IPS-15b (cell line): ENCODE measurements around the gene VCPKMT.
"Not testable (repeated sequence)": the region's sequence is repeated elsewhere in the genome, so short reads cannot be mapped to it uniquely, and the experiment has no call there.

Experiments used
- H3K27me3 ChIP-seq: one replicate; pipeline ENCODE4 v1.6.1; 2013; ENCODE audit warnings: low read length; ENCODE audit not compliant: control insufficient read depth, insufficient read depth
- H3K36me3 ChIP-seq: one replicate; pipeline ENCODE4 v1.6.1; 2013; ENCODE audit warnings: low read length; ENCODE audit not compliant: control insufficient read depth, insufficient read depth
- H3K4me1 ChIP-seq: one replicate; pipeline ENCODE4 v1.6.1; 2013; ENCODE audit warnings: mild to moderate bottlenecking, low read length; ENCODE audit not compliant: control insufficient read depth, insufficient read depth
- H3K4me3 ChIP-seq: one replicate; pipeline ENCODE4 v1.5.1; 2013; ENCODE audit warnings: low read depth, low read length
- H3K9ac ChIP-seq: one replicate; pipeline ENCODE4 v1.6.1; 2013; ENCODE audit warnings: low read depth, mild to moderate bottlenecking, low read length
- H3K9me3 ChIP-seq: one replicate; pipeline ENCODE4 v1.6.1; 2013; ENCODE audit warnings: mild to moderate bottlenecking, low read length; ENCODE audit not compliant: control insufficient read depth, insufficient read depth

The VCPKMT gene

DNA sequence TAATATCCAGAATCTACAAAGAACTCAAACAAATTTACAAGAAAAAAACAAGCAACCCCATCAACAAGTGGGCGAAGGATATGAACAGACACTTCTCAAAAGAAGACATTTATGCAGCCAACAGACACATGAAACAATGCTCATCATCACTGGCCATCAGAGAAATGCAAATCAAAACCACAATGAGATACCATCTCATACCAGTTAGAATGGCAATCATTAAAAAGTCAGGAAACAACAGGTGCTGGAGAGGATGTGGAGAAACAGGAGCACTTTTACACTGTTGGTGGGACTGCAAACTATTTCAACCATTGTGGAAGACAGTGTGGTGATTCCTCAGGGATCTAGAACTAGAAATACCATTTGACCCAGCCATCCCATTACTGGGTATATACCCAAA, 37.3 kb downstream of the VCPKMT start:
- not testable (repeated sequence) for H3K4me1 ChIP-seq, H3K36me3 ChIP-seq, H3K9me3 ChIP-seq, H3K27me3 ChIP-seq, H3K9ac ChIP-seq, H3K4me3 ChIP-seq

GRCh38 chr14:50073663-50074062, 42.7 kb downstream of the VCPKMT start:
- H3K9me3 ChIP-seq, H3K4me3 ChIP-seq, H3K9ac ChIP-seq, H3K27me3 ChIP-seq, H3K36me3 ChIP-seq, H3K4me1 ChIP-seq: not testable (repeated sequence)

- Histone ChIP-seq H3K9ac (no peak overlapping the region), H3K27me3 (no peaks in the 10 kb centered on the region), H3K36me3 (no peaks in the 10 kb centered on the region), H3K4me1 (no peaks in the 10 kb centered on the region), H3K9me3 (no peaks in the 10 kb centered on the region), H3K4me3 (no peak overlapping the region)
Measured at GRCh38 chr14:50072395-50072794, 44.0 kb downstream of the VCPKMT start.

DNA sequence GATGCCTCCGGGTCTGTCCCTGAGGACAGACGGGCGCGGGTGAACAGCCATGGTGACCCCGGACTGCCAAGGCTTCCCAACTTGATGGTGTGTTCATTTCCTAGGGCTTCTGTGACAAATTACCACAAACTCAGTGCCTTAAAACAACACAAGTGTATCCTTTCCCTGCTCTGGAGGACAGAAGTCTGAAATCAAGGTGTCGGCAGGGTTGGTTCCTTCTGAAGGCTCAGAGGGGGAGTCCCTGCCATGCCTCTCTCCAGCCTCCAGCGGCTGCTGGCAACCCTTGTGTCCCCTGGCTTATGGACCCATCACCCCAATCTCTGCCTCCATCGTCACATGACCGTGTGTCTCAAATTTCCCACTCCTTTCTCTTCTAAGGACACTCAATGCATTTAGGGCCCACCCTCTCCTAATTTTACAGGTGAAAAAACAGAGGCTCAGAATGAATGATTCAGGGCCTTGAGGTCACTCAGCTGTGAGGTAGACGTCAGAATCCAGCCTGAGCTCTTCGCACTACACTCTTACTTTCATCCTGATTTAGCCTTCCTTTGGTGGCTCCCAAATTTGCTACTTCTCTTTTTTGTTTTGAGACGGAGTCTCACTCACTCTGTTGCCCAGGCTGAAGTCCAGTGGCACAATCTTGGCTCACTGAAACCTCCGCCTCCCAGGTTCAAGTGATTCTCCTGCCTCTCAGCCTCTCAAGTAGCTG, 45.4 kb downstream of the VCPKMT start:
- Histone ChIP-seq H3K4me3 (no peak overlapping the region), H3K4me1 (no peaks in the 10 kb centered on the region), H3K9me3 (no peaks in the 10 kb centered on the region), H3K27me3 (no peaks in the 10 kb centered on the region), H3K36me3 (no peaks in the 10 kb centered on the region), H3K9ac (no peak overlapping the region)

DNA sequence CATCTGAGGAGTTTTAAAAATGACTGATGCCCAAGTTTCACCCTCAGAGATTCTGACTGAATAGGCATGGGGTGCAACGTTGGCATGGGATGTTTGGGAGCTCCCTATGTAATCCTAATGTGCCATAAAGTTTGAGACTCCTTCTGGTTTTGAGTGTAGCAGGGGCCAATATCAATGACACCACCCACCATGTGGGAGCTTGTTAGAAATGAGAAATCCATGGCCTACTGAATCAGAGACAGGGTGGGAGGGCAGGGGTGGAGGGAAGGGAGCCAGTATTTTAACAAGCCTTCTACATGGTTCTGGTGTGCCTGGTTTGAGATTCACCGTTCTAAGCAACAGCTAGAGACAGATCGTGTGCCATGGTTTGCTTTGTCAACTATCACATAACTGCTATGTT, 46.1 kb downstream of the VCPKMT start:
- H3K4me1 ChIP-seq = no peaks in the 10 kb centered on the region
- H3K4me3 ChIP-seq = no peak overlapping the region
- H3K36me3 ChIP-seq = no peaks in the 10 kb centered on the region
- H3K9me3 ChIP-seq = no peaks in the 10 kb centered on the region
- H3K27me3 ChIP-seq = no peaks in the 10 kb centered on the region
- no peak overlapping the region for H3K9ac ChIP-seq

- Histone ChIP-seq H3K9me3 (no peaks in the 10 kb centered on the region), H3K9ac (no peak overlapping the region), H3K4me3 (no peak overlapping the region), H3K27me3 (no peaks in the 10 kb centered on the region), H3K36me3 (no peaks in the 10 kb centered on the region), H3K4me1 (no peaks in the 10 kb centered on the region)
Measured at GRCh38 chr14:50069325-50069724, 47.0 kb downstream of the VCPKMT start.

DNA sequence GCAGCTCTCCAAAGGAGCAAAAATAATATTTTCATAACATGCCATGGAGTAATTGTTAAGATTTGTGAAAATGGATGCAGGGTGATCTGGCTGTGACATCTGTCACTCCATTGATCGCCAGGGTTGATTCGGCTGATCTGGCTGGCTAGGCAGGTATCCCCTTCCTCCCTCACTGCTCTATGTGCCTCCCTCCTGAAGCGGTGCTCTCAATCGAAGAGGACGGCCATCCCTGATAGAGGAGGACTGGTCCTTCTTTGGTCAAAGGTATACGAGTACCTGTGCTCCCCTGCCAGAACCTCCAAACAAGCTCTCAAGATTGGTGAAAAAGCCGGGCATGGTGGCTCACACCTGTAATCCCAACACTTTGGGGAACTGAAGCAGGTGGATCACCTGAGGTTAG, 47.9 kb downstream of the VCPKMT start:
- no peaks in the 10 kb centered on the region for H3K36me3 ChIP-seq
- H3K9me3 ChIP-seq = no peaks in the 10 kb centered on the region
- H3K4me3 ChIP-seq = no peak overlapping the region
- no peaks in the 10 kb centered on the region for H3K27me3 ChIP-seq
- H3K9ac ChIP-seq = no peak overlapping the region
- H3K4me1 ChIP-seq = no peaks in the 10 kb centered on the region

- no peaks in the 10 kb centered on the region for H3K4me1 ChIP-seq
- no peaks in the 10 kb centered on the region for H3K36me3 ChIP-seq
- H3K27me3 ChIP-seq = no peaks in the 10 kb centered on the region
- no peaks in the 10 kb centered on the region for H3K9me3 ChIP-seq
- H3K4me3 ChIP-seq = no peak overlapping the region
- no peak overlapping the region for H3K9ac ChIP-seq
Measured at GRCh38 chr14:50067723-50068495, 48.5 kb downstream of the VCPKMT start.

GRCh38 chr14:50065583-50065982, 50.8 kb downstream of the VCPKMT start:
- no peaks in the 10 kb centered on the region for H3K9me3 ChIP-seq
- H3K4me3 ChIP-seq = no peak overlapping the region
- no peaks in the 10 kb centered on the region for H3K4me1 ChIP-seq
- H3K27me3 ChIP-seq = no peaks in the 10 kb centered on the region
- H3K36me3 ChIP-seq = no peaks in the 10 kb centered on the region
- no peak overlapping the region for H3K9ac ChIP-seq

GRCh38 chr14:50064993-50065392, 51.4 kb downstream of the VCPKMT start:
- Histone ChIP-seq H3K9me3 (no peaks in the 10 kb centered on the region), H3K4me3 (no peak overlapping the region), H3K36me3 (no peaks in the 10 kb centered on the region), H3K27me3 (no peaks in the 10 kb centered on the region), H3K9ac (no peak overlapping the region), H3K4me1 (no peaks in the 10 kb centered on the region)

- no peaks in the 10 kb centered on the region for H3K36me3 ChIP-seq
- no peaks in the 10 kb centered on the region for H3K27me3 ChIP-seq
- no peak overlapping the region for H3K9ac ChIP-seq
- no peak overlapping the region for H3K4me3 ChIP-seq
- H3K9me3 ChIP-seq = no peaks in the 10 kb centered on the region
- no peaks in the 10 kb centered on the region for H3K4me1 ChIP-seq
Measured at GRCh38 chr14:50063876-50064420, 52.4 kb downstream of the VCPKMT start.
